HG02981 (cell line): ENCODE results near the gene BRICD5.

Experiments
- ATAC-seq: cut with Tn5 transposase; IDR thresholded peaks from one replicate; pipeline ENCODE4 v1.9.1; 2021; ENCODE audit warnings: mild to moderate bottlenecking, moderate library complexity; ENCODE audit not compliant: unreplicated experiment

Gene BRICD5

DNA sequence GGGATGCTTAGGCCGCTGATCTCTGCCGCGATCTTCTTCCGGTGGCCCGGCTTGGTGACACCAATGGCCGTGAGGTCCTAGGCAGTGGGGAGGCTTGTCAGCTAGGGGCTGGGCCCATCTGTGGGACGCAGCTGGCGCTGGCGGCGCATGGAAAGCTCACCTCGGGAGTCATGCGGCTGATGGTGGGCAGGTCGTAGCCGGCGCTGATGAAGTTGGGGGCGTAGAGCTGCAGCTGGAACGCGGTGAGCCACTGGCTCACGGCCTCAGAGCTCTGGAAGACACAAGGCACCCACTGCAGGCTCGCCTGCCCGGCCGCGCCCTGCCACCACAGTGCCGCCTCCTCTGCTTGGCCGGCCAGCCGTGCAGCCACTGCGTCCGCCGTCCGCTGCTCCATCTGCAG is 27.0 kb downstream of the BRICD5 start:
- no peak for ATAC-seq

DNA sequence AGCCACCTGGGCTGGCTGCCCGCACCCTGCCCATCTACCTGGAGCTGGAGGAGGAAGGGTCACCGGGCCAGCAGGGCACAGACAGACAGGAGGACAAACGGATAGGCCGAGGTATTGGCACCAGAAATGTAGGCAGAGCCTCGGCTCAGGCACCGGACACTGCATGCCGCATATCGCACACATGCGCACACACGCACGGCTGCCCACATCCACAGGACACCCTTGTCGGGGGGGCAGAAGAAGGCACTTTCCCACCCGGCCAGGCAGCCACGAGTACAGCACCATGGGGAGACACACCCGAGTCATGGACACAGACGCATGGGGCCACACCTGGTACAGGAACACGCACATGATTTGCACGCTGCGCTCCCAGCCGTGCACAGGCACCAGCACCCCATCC is 28.7 kb downstream of the BRICD5 start:
- ATAC-seq = no peak

DNA sequence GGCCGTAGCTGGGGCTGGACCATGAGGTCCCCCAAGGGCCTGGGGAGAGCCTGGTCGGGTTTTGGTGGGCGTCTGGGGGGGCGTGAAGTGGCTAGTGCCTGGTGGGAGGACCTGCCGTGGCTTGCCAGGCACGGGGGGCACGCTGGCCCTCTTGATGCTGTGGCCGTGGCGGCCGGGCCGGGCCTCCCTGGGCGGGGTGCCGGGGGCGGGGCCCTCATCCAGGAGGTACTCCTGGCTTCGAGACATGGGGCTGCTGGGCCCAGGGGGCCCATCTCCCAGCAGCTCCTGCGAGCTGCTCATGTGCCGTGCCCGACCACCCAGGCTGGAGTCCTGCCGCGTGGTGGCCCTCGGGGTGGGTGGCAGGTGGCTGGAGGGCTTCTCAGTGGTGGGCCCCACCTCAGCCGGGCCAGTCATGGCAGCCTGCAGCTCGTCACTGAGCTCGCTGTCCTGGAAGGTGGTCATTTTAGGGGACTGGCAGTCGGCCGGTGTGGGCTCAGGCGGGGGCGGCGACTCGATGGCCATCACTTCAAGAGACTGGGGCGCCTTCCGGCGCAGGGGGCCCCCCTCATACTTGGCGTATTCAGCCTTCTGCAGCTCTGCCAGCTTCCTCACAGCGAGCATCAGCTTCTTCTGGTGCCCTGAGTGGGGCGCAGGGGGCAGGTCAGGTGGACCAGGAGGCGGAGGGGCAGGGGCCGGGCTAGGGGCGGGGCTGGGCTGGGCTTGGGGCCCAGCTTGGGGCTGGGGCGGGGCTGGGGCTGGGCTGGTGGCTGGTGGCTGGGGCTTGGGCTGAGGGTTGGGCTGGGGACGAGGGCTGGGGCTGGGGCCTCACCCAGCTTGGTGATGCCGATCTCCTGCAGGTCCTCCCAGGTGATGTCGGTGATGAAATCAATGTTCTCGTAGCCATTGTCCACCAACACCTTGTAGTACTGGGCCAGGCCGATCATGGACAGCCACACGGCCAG is 29.4 kb downstream of the BRICD5 start:
- ATAC-seq = no peak

DNA sequence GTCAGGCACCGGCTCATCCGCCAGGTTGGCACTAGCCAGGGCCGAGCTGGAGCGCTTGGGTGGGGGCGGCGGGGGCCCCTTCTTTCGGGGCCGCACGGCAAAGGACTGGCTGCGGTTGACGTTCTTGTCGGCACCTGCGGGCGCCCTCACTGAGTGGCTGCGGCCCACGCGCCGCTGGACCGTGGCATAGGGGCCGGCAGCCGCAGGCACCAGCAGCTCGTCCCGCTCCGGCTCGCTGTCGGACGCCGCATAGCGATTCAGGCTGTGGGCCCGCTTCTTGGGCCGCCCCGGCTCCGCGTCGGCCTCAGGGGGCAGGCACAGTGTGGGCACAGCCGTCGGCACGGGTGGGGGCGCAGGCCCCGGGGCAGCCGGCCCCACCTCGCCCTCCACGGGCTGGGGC is 30.2 kb downstream of the BRICD5 start:
- ATAC-seq = no peak

DNA sequence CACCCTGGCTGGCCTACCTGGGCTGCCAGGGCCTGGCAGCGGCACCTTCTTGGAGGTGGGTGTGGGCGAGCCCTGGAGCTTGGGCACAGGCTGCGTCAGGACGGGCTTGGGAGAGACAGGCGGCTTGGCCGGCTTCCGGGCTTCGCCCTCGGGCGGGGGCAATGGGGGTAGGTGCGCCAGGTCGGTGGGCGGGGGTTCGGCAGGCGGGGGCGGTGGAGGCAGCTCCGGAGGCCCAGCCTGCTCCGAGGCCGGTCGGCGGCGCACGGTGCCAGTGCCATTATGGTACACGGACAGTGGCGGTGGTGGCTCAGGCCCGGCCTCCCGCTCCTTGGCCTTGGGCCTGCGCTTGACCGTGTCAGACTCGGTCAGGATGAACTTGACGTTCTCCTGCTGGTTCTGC is 31.1 kb downstream of the BRICD5 start:
- no peak for ATAC-seq

DNA sequence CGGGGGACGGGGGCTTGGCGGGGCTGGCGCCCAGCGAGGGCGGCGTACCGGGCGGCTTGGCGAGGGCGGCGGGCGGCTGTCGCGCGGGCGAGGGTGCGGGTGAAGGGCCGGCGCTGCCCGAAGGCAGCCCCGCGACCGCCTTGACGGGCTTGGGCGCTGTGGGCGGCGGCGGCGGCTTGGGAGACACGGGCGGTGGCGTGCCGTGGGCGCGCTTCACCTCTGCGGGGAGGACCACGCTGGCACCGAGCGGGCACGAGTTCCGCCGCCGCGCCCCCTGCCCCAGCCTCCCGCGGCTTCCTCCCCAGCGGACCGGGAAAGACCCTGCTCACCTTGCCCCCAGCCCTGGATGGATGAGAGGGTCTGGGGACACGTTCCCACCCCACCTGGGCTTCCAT is 31.6 kb downstream of the BRICD5 start:
- ATAC-seq = no peak

DNA sequence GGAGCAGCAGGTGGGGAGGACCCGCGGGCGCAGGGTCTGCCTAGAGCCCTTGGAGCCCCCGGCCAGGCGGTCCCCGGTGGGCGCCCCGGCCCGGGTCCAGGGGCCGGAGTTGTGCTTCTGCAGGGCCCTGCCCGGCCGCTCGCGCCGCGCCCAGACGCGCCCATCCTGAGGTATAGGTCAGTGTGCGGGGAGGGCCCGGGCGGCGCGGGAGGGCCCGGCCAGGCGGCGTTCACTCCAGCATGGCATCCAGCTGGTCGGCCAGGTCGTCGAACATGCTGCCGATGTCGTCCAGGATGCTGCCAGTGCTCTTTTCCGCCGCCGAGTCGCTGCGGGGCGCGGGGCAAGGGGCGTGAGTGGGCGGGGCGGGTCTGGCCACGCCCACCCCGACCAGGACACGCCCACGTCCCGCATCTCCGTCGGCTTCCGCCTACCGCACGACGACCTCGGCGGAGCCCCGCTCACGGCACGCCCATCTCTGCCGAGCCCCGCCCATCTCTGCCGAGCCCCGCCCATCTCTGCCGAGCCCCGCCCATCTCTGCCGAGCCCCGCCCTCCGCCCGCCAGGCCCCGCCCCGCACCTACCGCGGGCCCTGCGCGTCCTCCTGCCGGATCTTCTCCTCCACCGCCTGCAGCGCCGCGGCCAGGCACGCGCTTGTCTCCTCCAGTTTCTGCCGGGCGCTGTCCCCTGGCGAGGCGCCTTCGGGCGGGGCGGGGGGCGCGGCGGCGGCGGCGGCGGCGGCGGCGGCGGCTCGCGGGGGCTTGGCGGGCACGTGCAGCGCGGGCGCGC is 32.1 kb downstream of the BRICD5 start:
- ATAC-seq = no peak

DNA sequence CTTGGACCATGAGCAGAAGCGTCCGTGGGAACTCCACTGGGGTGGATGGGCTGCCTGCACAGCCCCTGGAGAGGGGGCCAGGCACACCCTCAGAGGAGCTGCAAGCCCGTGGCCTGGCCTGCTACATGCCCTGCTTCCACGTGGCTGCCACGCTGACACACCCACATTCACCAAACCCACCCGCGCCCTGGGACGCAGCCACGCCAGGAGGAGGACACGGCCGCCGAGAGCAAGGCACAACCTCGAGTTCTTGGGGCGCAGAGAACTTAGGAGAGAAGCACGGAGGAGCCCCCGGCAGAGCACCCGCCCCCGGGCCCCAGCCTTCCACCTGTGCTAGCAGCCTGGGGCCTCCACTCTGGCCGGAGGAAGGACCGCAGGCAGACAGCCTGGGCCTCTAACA is 33.1 kb downstream of the BRICD5 start:
- no peak for ATAC-seq

DNA sequence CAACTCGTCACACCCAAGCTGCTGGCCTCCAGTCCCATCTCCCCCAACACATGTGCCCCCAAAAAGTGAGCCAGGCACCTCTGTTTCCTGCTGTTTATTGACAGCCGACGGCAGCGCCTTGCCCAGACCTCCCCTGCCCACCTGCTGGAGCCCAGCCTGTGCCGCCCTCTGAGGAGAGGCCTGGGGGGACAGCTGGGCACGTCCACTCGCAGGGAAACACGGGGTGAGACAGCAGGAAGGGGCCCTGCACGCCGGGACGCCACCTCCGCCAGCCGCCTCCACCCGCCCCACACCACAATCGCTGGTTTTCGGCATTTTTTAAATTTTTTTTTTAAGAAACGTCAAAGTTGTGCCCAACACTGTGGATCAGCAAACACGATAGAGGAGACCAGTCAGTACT is 33.6 kb downstream of the BRICD5 start:
- no peak for ATAC-seq

DNA sequence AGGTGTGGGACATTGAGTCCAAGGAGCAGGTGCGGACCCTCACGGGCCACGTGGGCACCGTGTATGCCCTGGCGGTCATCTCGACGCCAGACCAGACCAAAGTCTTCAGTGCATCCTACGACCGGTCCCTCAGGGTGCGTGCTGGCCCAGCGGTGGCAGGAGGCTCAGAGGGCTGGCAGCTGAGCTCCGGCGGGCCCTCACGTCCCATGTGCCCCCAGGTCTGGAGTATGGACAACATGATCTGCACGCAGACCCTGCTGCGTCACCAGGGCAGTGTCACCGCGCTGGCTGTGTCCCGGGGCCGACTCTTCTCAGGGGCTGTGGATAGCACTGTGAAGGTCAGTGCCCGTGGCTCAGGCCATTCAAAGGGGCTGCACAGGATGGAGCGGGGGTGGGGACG is 34.6 kb downstream of the BRICD5 start:
- no peak for ATAC-seq

DNA sequence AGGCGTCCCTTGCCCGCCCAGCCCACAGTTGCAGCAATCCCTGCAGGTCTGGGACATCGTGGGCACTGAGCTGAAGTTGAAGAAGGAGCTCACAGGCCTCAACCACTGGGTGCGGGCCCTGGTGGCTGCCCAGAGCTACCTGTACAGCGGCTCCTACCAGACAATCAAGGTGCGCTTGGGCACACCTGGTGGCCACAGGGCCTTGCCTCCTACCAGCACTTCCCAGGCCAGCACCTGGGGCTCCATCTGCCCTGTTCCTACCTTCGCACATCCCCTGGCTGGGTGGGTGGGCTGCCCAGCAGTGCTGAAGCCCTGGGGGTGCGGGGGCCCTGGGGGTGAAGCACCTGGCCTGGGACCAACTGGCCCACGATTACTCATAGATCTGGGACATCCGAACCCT is 35.2 kb downstream of the BRICD5 start:
- ATAC-seq = no peak

DNA sequence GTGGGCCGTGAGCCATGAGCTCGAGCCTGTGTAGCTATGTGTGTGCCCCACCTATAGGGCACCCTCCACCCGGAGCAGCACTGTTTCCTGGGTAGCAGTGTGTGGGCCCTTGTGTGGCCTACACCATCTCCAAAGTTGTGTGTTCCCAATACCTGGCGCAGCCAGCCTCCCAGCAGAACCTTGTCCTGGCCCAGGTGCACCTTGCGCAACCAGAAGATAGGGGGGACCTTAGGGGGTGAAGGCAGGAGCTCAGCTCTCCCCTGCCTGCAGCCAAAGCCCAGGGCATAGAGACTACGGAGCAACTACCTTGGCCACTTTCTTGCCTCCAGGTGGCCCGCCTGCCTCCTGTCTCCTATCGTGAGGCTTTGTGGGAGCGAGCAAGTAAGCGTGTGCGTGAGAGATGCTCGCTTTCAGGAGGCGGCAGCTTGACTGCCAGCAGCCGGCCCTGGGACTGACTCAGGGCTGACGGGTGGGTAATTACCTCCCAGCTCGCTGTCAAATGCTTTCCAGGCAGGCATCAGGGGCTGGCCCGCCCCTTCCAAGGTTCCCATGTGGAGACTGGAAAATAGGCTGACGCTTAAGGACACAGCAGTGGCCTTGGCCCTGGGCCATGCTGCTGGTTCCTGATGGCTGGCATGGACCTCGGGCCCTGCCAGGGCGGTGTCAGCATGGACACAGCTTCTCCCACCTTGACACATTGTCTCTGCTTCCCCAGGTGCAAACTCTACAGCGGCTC is 36.1 kb downstream of the BRICD5 start:
- ATAC-seq = no peak

DNA sequence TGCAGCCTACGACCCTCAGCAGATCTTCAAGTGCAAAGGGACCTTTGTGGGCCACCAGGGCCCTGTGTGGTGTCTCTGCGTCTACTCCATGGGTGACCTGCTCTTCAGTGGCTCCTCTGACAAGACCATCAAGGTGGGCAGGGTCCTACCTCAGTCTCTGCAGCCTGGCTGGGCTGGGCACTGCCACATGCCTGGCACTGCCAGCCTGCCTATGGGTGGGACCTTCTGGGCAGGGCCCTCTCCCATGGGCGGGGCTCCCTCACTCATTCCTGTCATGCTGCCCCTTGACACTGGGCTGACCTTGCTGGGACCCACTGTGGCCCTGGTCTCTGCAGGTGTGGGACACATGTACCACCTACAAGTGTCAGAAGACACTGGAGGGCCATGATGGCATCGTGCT is 36.7 kb downstream of the BRICD5 start:
- ATAC-seq = no peak

DNA sequence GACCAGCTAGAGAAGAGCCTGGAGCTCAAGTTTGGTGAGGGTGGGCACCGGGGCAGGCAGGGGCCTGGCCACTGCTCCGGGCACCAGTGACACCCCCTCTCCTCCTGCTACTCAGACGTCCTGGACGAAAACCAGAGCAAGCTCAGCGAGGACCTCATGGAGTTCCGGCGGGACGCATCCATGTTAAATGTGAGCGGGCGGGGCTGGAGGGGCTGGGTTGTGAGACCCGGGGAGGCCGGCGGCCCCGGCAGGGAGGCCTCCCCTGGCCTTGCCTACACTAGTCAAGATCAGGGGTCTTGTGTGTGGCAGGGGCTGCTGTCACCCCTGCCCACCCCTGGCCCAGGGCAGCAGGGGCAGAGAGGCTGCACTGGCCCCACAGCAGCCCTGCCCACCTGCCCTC is 37.3 kb downstream of the BRICD5 start:
- ATAC-seq = no peak

DNA sequence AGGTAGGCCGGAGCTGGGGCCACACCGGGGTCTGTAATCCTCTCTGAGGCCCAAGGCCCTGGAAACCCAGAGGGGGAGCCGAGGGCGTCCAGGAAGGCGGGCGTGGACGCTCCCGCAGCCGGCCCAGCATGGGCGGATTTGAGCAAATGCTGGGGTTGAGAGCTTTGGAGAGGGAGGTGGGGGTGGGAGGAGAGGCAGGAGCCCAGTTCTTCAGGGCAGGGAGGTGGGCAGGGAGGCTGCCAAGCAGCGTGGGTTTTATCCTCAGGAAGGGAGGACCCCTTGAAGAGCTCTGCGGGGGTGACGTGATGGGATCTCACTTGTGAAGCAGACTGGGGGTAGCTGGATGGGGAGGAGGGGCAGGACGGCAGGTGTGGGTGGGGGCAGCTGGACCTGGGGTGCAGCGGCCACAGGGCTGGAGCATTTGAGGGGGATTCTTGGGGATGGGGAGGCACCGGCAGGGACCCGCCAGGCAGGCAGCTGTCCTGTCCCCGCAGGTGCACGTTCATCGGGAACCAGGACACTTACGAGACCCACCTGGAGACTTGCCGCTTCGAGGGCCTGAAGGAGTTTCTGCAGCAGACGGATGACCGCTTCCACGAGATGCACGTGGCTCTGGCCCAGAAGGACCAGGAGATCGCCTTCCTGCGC is 37.9 kb downstream of the BRICD5 start:
- no peak for ATAC-seq

DNA sequence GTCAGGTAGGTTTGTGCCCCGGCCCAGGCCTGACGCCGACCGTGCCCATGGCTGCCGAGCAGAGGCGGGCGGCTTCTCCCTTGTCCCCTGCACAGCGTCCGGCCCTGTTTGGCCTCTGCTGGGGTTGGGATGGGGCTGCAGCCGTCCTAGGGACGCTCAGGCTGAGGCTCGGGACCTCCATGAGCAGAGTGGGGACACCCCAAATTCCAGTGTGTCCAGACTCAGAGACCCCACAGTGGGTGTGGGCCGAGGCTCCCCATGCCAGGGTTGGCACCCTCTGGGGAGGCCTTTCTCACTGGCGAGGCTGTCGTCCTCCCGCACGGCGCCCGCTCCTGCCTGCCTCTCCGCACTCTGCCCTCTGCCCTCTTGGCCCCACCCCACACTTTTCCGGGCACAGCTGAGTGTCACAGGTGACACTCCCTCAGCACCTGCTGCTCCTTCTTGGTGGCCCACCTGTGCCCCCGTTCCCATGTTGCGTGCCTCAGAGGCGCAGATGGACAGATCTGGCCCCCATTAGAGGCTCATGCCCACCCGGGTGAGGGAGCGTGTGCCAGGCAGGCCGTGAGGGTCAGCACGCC is 39.0 kb downstream of the BRICD5 start:
- no peak for ATAC-seq

DNA sequence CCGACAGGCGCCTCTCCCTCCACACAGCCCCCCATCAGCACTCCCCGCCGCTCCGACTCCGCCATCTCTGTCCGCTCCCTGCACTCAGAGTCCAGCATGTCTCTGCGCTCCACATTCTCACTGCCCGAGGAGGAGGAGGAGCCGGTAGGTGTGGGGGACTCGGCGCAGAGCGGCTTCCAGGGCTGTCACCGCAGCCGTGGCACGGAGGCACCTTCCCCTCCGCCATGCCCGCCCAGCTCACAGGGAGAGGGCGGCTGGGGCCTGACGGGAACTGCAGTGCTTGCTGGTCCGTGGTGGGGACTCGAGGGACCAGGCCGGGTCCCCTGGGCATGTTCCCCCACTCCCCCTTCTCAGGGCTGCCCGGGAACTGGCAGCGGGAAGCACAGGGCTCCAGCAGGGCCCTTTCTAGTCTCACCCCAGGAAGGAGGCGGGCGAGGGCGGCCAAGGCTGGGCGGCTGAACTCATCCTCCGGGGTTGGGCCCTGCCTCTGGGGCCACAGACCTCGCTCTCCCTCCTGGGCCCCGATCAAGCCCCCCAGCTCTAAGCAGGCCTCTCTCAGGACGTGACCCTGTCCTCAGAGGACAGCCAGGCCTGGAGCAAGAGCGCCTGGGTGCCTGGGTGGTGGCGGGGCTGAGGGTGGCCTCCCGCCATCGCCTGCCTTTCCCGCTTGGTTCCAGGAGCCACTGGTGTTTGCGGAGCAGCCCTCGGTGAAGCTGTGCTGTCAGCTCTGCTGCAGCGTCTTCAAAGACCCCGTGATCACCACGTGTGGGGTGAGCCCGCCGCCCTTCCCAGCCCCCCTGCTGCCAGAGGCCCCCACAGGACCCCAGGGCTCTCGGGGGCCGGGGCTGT is 39.9 kb downstream of the BRICD5 start:
- no peak for ATAC-seq

DNA sequence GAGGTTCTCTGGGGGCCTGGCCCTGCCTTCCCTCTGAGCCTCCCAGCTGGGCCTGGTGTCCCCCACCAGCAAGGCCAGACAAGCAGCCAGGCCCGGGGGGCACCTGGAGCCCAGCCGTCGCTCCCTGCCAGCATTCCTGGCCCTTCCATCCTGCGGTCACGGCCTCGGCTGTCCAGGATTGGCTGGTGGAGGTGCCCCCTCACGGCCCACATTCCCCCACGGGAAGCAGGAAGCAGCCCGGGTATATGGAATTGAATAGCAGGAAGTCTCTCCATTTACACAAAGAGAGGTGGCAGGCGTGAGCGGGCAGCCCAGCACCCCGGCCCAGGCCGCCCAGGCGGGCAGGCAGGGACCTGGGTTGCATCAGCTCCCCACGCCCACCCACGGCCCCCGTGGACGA is 40.6 kb downstream of the BRICD5 start:
- no peak for ATAC-seq

DNA sequence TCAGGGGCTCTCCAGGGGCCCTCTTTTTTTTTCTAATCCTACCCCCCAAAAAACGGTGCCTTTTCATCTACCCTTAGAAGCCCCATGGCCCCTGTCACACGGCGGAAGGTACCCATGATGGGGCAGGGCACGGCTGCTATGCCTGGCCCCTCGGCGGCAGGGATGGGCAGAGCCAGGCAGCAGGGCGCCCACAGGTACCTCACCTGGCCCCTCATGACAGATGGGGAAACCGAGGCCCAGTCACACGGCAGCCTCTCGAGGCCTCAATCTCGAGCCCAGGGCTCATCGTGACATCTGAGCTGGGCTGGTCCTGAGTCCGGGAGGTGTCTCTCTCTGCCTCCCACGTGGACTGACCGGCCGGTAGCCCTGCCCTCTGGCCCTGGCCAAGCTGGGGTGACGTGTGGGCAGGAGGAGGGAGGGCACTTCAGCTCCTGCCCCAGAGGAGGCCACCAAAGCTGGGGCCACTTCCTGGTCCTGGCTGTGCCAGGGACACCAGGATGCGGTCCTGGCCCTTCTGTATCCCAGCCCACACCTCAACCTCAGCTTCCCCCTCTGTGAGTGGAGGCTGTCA is 43.5 kb downstream of the BRICD5 start:
- ATAC-seq = no peak
